Activated T-cell treated with anti-CD3 and anti-CD28 coated beads for 24 hours (primary cell): ENCODE measurements around the gene THRB.

Source experiments
- DNase-seq: peaks from one replicate; pipeline ENCODE4 v3.0.0-alpha.2; 2020; ENCODE audit warnings: low read depth

Gene THRB

DNA sequence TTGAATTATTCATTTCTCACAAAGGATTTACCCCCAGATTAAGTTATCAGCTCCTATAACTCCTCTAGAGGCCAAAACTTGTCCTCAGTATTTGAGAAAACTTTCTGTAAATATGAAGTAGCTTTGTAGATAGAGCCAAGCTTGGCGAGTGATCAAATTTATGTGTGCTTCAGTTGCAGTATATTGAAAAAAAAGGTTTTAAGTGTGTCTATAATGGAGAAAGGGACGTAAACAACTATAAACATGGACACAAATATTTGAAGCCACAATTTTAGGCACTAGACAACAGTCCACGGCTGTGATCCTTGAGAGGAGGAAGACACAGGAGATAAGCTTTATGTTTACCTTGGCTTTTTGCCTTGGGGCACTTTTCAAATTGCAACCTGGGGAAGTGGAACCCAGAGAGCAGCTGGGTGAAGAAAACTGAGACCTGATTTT is 118.7 kb downstream of the THRB start:
- no peak for DNase-seq

DNA sequence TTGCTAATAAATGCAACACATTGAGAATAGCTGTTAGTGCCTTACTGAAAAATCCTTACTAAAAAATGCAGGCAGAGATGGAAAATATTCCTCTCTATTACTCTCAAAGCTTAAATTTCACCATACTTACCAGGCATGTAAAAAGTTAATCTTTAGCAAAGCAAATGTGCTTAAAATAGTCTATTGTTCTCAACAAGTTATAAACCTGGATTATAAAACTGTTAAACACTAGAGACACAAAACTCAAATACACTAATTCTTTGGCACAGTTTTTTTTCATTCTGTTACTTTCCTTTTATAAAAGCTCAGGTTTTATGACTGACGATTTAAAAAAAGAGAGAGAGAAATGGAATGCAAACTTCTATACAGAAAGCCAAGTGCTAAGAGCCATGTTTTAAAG is 119.8 kb downstream of the THRB start:
- DNase-seq, result no peak

DNA sequence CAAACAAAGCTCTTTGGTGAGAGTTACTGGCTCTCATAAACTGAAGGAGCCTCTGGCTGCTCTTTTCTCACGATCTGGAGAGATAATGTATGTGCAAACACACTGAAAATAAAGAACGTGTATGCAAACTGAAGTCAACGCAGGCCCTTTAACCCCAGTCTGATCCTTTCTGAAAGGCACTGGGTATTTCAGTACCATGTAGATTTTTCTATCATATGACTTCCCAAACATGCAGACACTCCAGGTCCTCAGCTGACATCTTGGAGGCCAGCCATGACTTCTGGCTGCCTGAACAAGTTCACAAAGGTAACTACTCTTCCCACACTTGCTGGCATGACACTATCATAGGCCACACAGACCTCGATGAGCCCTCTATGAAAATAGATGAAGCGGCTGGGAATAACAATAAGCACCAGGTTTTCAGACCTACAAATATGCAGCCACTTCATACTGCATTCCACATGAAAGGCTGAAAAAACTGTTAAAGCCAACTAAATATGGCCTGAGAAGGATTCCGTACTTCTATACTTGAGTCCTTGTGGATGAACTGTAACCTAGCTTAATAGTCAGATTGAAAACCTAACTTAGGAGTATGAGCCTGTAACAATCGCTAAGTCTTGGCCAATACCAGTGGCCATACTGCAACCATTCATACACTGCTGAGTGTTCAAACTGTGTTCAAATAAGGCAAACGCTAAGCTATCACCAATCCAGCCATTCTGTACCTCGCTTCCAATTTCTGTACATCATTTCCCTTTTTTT is 121.3 kb downstream of the THRB start:
- DNase-seq, result no peak

DNA sequence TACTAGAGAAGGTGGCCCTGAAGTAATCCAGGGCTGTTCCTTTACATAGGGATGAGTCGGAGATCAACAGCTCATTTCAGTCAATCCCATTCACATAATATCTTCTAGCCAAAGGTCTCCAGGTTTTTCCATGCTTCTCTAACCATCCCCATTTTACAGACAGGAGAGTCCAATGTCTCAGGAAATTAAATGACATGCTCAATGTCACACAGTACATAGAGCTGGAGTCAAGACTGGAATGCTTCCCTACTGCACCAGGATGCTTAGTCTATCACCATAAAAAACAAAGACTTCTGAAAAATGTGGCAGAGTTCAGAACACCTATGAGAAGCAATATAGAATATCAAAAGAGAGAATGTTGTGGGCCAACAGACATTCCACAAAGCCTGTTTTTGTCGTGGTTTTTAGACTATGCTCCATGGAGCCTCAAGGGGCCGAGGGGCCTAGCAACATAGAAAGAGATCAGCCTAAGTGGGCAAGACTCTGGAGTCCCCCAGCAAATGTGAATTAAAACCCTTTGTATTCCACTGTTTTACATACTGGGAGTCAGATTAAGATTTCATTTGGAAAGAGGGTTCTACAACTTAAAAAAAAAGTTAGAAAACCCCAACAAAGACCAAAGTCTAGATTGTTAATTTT is 122.0 kb downstream of the THRB start:
- no peak for DNase-seq

DNA sequence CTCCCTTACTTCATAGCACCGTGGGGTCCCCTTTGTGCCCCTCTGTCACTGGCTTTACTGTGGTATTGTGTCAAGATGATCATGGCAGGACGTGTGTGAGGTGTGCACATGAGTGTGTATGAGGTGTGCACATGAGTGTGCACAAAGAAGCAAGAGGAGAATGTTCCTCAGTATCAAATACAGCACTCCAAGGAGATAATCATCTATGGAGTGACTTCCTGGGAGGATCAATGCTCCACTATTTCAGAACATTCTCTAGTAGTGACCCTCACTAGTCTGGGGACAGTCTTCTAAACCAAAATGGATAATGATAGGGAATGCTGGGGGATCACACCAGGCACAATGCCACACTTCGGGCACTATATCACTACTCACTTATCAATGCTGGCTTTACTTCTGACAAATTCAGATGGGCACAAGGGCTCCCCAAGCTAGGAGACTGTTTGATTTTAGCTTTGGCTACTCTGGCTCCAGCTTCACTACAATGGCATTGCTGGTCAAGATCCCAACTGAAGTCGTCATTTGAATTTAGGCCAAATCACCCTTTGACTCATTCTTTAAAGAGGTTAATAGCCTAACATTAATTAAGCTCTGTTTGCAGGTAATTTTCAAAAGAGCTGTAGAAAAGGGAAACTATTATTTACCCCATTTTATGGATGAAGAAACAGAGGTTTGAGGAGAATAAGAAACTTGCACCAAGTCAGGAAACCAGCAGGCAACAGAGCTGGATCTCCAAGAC is 124.1 kb downstream of the THRB start:
- DNase-seq, result no peak

DNA sequence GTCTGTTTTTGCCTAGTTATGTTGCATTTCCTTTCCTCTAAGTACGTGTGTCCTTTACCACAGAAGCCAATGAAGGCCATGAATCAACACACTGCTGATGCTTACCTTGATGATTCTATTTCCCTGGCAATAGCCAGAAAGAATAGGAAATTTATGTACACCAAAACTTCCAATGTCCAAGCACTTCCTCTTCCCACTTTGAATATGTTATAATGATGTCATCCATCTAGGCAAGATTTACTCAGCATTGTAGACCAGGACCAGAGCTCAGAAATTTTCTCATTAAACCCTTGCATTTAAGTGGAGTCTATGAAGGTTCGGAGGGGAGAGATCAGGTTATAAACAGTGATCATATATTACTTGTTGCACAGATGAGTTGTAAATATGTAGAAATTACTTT is 126.0 kb downstream of the THRB start:
- DNase-seq, result no peak

DNA sequence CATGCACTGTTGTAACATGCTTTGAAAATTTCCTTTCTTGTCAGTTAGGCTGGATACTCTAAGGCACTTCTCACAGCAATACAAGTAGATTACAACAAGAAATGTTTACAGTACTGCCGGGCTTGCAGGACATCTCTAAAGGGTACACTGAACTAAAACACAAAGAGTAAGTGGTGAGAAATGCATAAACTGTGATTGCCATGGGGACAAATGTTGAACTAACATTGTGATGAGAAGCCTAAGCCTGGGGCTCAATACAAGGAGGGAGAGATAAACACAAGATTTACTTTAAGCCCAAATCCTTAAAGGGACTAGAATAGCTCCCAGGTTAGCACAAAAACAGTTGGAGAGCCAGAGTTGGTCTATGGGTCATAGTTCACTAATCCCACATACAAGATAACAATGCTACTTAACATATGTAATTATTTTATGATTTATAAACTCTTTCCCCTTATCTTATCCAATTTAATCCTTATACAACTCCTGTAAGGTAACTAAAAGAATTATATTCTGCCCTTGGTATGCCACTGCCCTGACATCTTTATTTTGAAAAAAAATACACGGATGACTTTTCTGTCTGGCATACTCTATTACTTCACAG is 126.9 kb downstream of the THRB start:
- no peak for DNase-seq

DNA sequence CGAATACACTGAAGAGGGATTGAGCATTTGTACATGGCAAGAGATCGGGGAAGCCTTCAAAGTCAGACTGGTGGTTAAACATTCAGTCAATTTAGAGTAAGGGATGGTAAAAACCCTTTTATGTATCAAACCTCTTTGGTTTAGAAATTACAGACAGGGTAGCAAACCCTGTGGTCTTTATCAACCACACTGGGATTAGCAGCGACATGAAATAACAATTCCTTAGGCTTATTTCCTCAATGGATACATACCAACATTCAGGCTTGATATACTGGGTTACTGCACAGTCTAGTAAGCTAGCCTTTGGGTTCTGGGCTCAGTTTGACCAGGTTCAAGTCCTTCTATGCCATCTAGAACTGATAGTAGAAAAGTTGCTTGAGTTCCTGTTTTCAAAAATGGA is 127.4 kb downstream of the THRB start:
- no peak for DNase-seq

DNA sequence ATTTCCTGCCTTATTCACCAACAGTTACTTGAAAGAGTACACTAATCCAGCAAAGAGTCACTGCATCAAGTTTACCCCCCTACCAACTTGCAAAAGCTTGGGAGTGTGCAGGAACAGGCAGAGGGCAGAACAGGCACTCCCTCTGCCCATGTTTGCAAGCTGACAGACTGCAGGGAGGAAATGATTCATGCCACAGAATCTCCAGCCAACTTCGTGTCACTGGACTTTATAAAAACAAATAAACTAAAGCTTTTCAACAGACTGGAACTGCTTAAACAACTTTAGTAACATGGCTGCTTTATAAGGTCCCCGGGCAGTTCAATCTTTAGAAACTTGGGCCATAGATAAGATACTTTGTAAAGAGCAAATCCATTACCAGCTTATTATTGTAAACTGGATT is 129.5 kb downstream of the THRB start:
- DNase-seq, result no peak

DNA sequence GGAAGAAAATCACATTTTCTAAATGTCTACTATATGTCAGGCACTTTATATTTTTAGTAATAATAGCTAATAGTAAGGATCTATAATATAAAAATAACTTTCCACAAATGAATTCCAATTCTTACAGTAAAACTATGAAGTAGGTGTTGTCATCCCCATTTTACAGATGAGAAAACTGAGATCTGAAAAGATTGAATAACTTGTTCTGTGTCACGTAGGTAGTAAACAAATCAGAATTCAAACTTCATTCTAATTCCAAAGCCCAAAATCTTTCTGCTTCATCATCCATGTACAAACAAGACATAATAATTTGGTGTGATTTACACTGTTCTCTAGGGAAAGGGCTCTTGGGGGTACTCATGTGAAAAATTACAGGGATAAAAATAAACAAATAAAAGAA is 130.3 kb downstream of the THRB start:
- no peak for DNase-seq

DNA sequence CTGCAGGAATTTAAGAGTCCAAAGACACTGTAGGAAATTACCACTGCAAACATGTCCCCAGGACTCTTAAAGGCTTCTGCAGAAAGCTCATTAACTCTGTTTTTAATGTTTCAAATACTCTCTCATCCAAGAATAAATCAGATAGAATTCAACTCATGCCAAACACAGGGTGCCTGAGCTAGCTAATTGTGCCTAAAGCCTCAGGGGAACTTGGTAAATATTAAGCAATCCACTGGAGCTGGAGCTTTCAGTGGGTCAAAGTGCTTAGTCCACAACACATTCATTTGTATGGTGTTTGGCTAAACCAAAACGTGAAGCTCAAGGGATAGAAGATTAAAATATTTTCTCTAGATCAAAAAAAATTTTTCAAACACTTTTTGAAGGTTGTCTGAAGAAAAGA is 131.4 kb downstream of the THRB start:
- DNase-seq, result no peak

DNA sequence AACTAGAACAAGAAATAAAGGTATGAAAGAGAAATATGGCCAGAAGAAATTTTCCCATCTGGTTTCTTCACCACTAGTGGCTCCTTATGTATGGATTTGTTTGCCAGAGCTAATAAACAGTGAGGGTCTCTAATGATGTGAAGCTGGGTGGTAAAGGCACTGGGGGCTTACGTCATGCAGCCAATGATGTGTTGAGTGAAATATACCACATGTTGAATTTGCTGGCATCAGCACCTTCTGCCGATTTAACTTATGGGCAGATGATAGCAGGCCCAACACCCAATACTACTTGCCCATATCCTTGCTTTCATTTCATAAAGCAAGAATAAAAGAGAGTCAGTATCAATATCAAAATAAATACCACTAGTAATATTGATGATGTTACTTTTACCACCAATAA is 133.0 kb downstream of the THRB start:
- no peak for DNase-seq

DNA sequence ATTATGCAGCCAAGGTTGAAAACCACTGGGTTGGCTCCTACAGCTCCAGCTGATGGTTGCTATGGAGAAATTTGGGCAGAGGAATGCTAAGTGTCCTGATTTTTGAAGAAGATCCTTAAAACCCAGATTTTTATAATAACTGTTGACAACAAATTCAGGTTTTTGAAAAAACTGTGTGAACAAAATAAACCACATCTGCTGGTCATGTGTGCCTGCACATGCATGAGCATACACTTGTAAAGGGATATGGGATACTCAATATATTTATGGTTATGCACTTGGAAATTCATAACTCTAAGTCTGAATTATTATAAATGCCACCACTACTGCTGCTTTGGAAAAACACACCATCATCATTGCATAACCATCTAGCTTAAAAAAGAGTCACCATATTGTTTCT is 133.7 kb downstream of the THRB start:
- no peak for DNase-seq

DNA sequence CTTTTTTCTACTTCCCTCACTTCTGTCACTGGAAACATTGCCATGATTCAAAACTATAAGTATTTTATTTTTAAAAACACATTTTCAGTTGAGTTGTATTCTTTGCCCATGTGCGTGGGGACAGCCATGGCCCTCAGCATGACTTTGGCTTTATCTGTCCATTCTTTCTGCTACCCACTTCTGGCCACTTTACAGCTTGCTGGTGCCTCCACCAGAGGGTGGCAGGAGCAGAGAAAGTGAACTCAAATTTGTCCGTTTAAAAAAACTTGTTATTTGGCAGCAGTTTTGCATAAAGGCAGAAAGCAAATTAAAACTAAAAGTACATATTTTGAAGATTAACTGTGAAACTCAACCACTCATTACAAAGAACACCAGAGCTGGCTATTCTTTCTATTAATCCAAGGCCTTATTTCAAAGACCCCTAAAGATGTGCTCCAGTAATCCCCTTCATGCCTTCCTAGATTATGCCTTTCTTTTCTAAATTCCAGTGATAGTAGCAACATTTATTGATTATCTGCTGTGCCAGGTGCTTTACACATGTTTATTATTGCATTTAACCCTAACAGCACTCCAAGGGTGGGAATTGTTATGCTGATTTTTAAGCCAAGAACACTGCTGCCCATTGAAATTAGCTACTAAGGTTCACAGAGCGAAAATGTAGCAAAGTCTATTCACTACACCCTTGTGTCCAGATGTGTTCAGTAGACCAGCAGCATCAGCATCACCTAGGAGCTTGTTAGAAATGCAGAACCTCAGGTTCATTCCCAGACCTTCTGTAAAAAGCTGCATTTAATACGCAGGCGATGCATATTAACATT is 134.8 kb downstream of the THRB start:
- DNase-seq, result no peak

DNA sequence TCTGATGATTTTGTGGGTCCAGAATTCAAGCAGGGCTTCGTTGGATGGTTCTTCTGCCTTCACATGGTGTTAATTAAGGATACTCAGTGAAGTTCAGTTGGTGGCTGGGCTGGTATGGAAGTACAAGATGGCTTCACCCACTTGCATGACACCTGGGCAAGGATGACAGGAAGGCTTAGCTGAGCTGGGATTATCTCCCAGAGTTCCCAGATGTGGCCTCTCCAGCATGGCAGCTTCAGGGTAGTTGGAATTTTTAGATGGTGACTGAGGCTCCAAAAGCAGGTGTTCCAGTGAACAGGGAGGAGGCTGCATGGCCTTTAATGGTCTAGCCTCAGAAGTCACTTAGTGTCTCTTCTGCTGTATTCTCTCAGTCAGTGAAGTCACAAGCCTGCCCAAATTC is 135.5 kb downstream of the THRB start:
- DNase-seq, result no peak

DNA sequence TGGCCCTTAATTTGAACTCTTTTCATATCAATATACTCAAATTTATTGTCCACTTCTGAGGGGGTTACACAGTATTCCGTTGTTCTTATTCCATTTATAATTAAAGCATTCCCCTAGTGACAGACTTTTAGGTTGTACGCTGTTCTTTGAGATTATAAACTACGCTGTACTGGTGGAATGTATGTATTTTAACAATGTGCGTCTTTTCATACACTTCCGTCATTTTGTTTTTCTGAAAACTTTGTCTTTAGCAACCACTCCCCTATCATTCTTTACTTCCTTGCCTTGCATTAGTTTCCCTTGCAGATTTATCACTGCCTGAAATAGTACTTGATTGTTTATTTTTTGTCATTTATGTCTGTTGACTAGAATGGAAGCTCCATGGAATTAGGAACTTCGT is 137.0 kb downstream of the THRB start:
- DNase-seq, result no peak

DNA sequence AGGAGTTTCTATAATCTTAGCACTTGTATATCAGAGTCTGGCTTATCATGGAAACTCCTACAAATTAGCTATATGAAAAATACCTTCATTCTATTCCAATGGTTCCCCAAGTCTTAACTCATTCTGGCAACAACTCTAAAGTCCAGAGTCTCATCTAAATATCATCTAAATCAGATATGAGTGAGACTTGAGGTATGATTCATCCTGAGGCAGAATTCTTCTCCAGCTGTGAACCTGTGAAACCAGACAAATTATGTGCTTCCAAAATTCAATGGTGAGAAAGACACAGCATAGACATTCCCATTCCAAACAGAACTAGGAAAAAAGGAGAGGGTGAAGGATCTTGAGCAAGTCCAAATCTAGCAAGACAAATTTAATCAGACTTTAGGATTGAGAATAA is 138.8 kb downstream of the THRB start:
- DNase-seq, result no peak

DNA sequence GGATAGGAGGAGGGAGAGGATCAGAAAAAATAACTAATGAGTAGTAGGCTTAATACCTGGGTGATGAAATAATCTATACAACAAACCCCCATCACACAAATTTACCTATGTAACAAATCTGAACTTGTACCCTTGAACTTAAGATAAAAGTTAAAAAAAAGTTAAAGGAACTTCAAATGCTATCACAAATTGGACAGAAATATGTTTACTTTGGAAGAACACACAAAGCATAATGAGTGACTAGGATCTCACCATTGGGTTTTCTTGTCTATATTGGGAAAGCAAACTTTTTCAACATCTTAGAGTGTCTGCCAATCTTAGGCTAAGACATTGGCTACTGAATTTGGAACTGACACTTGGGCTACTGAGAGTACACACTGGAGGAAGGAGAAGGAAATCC is 140.4 kb downstream of the THRB start:
- no peak for DNase-seq

DNA sequence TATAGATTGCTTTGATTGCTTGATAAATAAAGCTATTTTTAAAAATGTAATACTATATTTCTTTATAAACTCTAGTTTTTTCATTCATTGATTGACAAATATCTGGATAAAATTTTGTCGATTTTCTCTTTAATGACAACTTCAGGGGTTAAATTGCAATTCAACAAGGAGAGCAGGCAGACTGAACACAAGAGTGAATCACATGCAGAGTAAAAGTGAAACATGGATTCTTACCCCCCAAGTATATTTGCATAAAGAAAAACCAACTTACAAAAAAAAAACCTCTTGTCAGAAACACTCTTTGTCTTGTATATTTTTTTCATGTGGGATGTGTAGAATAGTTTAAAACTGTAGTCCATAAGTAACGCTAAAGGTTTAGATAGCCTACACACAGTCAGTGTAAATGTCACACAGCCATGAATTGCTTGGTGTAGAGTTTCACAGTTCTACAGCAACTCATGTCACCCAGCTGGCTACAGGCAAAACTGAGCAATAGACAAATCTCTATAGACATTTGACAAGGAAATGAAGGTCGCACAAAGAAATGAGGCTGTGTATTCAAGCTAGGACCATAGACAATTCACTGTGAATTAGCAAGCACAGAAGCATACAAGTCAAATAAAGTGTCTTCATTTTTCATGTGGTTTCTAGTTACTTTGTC is 141.6 kb downstream of the THRB start:
- DNase-seq, result no peak

DNA sequence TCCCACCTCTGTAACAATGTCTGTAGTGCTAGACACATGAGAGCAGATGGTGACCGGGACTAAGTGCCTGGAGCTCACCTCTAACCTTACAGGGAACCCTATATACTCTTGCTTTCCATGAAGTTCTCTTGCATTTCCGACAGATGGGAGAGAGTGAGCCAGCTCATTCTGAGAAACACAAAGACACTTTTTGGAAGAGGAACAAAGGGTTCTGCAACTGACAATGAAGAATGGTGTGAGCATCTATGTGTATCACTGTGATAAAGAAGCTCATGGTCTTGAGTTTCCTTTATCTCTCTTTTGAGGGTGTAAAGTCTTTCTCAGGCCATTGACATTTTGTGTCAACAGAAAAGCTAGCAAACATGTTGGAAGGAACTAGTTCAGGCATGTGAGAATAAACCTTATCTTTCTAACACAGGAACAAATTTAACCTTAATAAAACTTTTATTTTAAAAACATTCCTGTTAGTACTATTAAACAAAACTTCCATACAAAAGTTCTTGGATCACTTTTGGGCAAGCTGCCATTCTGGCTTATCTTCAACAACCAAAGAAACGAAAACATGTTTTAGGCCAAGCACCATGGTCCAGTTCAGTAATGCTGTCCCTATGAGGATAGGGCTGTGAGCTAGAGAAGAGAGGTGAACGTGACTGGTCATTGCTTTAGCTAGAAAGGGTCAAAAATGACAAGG is 142.7 kb downstream of the THRB start:
- DNase-seq, result no peak
